ENCODE measurements around the gene TPRX1.
"Not testable (repeated sequence)": the region's sequence is repeated elsewhere in the genome, so short reads cannot be mapped to it uniquely, and the experiment has no call there.

DNA sequence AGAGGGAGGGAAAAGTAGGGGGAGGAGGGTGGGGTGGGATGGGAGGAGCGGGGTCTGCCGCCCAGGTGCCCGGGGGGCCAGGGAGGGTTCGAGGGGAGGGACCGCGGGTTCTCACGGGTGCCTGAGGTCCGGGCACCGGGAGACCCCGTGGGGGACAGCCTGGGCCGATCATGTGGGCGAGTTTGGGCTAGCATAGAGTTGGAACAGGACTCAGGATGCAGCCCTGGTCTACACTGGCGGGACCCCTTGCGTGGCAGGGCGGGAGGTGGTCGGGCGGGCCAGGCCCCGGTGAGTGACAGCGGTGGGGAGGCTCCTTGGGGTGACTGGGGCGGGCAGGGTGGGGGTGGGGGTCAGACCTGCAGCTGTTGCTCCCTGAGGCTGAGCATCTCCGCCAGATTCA, 1.2 kb downstream of the TPRX1 start:
- TF ChIP-seq, protein P1, sequence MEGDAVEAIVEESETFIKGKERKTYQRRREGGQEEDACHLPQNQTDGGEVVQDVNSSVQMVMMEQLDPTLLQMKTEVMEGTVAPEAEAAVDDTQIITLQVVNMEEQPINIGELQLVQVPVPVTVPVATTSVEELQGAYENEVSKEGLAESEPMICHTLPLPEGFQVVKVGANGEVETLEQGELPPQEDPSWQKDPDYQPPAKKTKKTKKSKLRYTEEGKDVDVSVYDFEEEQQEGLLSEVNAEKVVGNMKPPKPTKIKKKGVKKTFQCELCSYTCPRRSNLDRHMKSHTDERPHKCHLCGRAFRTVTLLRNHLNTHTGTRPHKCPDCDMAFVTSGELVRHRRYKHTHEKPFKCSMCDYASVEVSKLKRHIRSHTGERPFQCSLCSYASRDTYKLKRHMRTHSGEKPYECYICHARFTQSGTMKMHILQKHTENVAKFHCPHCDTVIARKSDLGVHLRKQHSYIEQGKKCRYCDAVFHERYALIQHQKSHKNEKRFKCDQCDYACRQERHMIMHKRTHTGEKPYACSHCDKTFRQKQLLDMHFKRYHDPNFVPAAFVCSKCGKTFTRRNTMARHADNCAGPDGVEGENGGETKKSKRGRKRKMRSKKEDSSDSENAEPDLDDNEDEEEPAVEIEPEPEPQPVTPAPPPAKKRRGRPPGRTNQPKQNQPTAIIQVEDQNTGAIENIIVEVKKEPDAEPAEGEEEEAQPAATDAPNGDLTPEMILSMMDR (IDR thresholded peaks at IDR 0.05; ENCODE audit: low read depth, low read length) = not testable (repeated sequence)
- TF ChIP-seq POLR2A (IDR thresholded peaks at IDR 0.05; ENCODE audit: extremely low read depth, insufficient read length) = not testable (repeated sequence)
